ENCODE results near the gene INPP5K. TPM values are rescaled to one million over a fixed set of nuclear protein-coding genes. Genes with fewer than 3 reads are reported as not detected.
A peak's percentile ranks its signal among the peaks of the same experiment; 100 is the strongest.

Gene INPP5K
- total and polyA plus RNA-seq, 4 donors, result 33.6 to 76.7 (median 41.0) TPM

DNA sequence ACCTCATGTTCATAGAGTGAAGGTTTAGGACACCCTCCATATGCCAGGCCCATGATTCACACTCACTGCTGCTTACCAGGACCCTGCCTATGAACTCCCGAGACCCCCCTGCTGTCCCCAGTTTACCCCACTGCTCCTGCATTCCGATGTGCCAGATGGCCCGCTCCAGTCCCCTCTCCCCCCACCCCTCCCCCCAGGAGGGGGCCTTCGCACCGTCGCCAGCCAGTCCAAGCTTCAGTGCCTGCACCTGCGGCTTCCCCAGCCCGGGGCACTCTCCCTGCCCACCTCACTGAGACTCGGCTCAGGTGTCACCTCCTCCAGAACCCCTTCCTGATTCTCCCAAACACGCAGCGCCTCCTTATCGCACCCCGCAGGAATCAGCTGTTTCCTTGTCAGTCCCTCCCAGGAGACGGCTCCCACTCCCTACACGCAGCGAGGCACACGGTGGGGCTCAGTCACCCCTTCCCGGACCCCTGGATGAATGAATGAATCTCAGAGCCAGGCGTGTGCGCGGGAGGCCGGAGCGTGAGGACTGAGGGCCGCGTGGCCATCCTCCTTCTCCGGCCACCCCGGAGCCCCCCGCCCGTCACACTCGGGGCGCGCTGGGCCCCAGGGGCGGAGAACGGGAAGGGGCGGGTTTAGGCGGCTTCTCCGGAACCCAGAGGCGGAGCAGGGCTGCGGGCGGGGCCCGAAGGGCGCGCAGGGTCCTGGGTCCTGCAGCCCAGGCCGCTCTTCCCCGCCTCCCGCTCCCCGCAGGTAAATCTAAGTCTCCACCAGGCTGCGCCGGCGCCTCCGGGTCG is 25.6 kb downstream of the INPP5K start:
- no peak for ATAC-seq (ENCODE audit: insufficient read depth, low FRiP score)
- no peaks in the 10 kb centered on the region for H3K27me3 ChIP-seq (ENCODE audit: control insufficient read depth in 3 of 3, insufficient read depth in 3 of 3, low read length in 2 of 3)
- H3K9ac ChIP-seq (ENCODE audit: insufficient read depth in 1 of 2, low read length in 2 of 2), result peak overlapping the region in 1 of 2 donors; percentile 38
- H3K36me3 ChIP-seq (ENCODE audit: control insufficient read depth in 4 of 4, insufficient read depth in 4 of 4, low read length in 4 of 4), result peaks cover 0 to 15% (median 0%) of the 10 kb centered on the region in 4 donors
- peaks cover 4 to 40% (median 12%) of the 10 kb centered on the region in 5 donors for H3K4me1 ChIP-seq (ENCODE audit: control insufficient read depth in 5 of 5, insufficient read depth in 5 of 5, low read length in 5 of 5)
- peak overlapping the region; percentile 29 for H3K4me3 ChIP-seq
- no peaks in the 10 kb centered on the region for H3K9me3 ChIP-seq (ENCODE audit: control insufficient read depth in 4 of 4, insufficient read depth in 3 of 4, low read length in 3 of 4)
- peak in 2 of 3 donors; percentile 64 to 75 for DNase-seq
- 1% methylated on average over 31 to 52 of the region's 52 CpGs for WGBS, 2 donors
- TF ChIP-seq, protein P1, sequence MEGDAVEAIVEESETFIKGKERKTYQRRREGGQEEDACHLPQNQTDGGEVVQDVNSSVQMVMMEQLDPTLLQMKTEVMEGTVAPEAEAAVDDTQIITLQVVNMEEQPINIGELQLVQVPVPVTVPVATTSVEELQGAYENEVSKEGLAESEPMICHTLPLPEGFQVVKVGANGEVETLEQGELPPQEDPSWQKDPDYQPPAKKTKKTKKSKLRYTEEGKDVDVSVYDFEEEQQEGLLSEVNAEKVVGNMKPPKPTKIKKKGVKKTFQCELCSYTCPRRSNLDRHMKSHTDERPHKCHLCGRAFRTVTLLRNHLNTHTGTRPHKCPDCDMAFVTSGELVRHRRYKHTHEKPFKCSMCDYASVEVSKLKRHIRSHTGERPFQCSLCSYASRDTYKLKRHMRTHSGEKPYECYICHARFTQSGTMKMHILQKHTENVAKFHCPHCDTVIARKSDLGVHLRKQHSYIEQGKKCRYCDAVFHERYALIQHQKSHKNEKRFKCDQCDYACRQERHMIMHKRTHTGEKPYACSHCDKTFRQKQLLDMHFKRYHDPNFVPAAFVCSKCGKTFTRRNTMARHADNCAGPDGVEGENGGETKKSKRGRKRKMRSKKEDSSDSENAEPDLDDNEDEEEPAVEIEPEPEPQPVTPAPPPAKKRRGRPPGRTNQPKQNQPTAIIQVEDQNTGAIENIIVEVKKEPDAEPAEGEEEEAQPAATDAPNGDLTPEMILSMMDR (IDR thresholded peaks at IDR 0.05; ENCODE audit: control extremely low read depth, extremely low read depth), result no peak
- H3K27ac ChIP-seq (ENCODE audit: low read depth in 1 of 2, low read length in 1 of 2), result peak overlapping the region; percentile 71 to 92

DNA sequence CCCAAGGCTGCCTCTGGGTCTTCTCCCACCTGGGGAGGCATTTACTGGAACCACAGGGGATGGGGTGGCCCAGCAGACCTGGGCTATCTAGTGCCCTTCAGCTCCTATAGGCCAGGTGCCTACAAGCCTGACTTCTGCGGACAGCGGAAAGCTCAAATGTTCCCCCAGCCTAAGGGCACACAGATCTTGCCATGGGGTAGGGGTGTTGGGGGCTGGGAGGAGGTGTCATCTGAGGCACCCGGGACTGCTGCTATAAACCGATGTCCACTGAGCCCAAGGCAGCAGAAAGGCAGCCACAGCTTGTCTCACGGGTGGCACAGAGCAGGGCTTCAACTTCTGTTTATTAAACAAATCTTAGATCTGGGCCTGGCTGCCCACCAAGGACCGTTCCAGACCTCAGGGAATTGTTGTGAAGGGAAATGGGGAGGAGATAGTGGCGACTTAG is 27.6 kb downstream of the INPP5K start:
- Histone ChIP-seq H3K4me3 (peak overlapping the region; percentile 21), H3K9ac (ENCODE audit: insufficient read depth in 1 of 2, low read length in 2 of 2) (peak overlapping the region in 1 of 2 donors; percentile 65), H3K9me3 (ENCODE audit: control insufficient read depth in 4 of 4, insufficient read depth in 3 of 4, low read length in 3 of 4) (no peaks in the 10 kb centered on the region), H3K4me1 (ENCODE audit: control insufficient read depth in 5 of 5, insufficient read depth in 5 of 5, low read length in 5 of 5) (peaks cover 3 to 34% (median 9%) of the 10 kb centered on the region in 5 donors), H3K27ac (ENCODE audit: low read depth in 1 of 2, low read length in 1 of 2) (peak overlapping the region; percentile 92 to 94), H3K27me3 (ENCODE audit: control insufficient read depth in 3 of 3, insufficient read depth in 3 of 3, low read length in 2 of 3) (no peaks in the 10 kb centered on the region), H3K36me3 (ENCODE audit: control insufficient read depth in 4 of 4, insufficient read depth in 4 of 4, low read length in 4 of 4) (no peaks in the 10 kb centered on the region)
- 62 to 82% methylated on average over 7 of the region's 7 CpGs for WGBS, 2 donors
- DNase-seq (peak in 1 of 3 donors; percentile 22), ATAC-seq (ENCODE audit: insufficient read depth, low FRiP score) (no peak)
- TF ChIP-seq, protein P1 (IDR thresholded peaks at IDR 0.05; ENCODE audit: control extremely low read depth, extremely low read depth), result no peak

DNA sequence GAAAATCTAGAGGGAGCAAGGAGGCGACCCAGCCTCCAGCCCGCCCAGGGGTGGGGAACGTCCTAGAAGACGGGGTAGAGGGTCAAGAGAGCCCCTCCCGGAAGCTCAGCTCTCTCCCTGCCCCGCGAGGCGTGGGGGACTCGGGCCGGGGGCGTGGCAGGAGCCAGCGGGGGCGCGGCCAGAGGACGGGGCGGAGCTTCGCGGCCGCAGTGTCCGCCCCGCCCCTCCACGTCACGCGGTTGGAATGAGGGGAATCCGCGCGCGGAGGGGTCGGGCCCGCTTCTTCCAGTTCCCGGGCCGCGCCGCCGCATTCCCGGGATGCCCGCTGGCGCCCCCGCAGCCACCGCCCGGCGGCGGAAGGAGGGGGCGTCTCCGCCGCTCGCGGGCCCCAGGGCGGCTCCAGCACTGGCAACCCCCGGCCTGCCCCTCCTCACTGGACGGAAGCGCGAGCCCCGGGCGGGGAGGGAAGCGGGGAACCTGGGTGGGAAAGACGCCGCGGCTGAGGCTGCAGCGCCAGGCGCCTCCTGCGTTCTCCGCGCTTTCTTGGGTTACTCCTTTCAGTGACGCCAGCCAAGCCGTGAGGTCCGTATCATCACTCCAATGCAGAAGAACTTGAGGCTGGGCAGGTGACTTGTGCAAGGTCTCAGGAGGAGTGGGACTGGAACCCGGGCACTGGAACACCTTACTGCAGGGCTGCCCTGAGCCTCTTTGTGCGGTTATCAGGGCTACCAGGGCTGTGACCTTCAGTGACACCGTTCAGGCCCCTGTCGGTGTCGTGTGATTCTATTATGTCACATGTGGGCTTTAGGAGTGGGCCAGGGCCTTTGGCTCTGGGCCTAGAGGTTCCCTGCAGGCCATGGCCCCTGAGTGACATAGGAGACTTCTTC is 28.2 kb downstream of the INPP5K start:
- ATAC-seq (ENCODE audit: insufficient read depth, low FRiP score), result peak; percentile 71

More for the DNA sequence above, 28.2 kb downstream of the INPP5K start:
- H3K27me3 ChIP-seq (ENCODE audit: control insufficient read depth in 3 of 3, insufficient read depth in 3 of 3, low read length in 2 of 3), result no peaks in the 10 kb centered on the region
- 2 to 4% methylated on average over 46 to 72 of the region's 72 CpGs for WGBS, 2 donors
- H3K27ac ChIP-seq (ENCODE audit: low read depth in 1 of 2, low read length in 1 of 2), result peak overlapping the region; percentile 92 to 94
- H3K9ac ChIP-seq (ENCODE audit: insufficient read depth in 1 of 2, low read length in 2 of 2), result peak overlapping the region in 1 of 2 donors; percentile 81
- H3K9me3 ChIP-seq (ENCODE audit: control insufficient read depth in 4 of 4, insufficient read depth in 3 of 4, low read length in 3 of 4), result no peaks in the 10 kb centered on the region
- H3K4me3 ChIP-seq, result peak overlapping the region; percentile 21
- peaks cover 0 to under 1% (median 0%) of the 10 kb centered on the region in 4 donors for H3K36me3 ChIP-seq (ENCODE audit: control insufficient read depth in 4 of 4, insufficient read depth in 4 of 4, low read length in 4 of 4)
- TF ChIP-seq, protein P1 (IDR thresholded peaks at IDR 0.05; ENCODE audit: control extremely low read depth, extremely low read depth), result no peak
- peaks cover 3 to 34% (median 7%) of the 10 kb centered on the region in 5 donors for H3K4me1 ChIP-seq (ENCODE audit: control insufficient read depth in 5 of 5, insufficient read depth in 5 of 5, low read length in 5 of 5)
- peak; percentile 91 to 93 (median 91) for DNase-seq
